IMR-90 (cell line): ENCODE measurements around the gene STOM. TPM values are rescaled to one million over a fixed set of nuclear protein-coding genes. Genes with fewer than 3 reads are reported as not detected.
"Not testable (repeated sequence)": the region's sequence is repeated elsewhere in the genome, so short reads cannot be mapped to it uniquely, and the experiment has no call there.

Experiments used
- ATAC-seq: fragments of 200-7000 bp; cut with Tn5 transposase; 2 replicates; pipeline ENCODE4 v1.9.1; 2020; ENCODE audit warnings: low read depth, mild to moderate bottlenecking, moderate library complexity
- BruUV-seq: library from RNA; stranded (reverse); fragments of 400-500 nt; replicated peaks from 2 replicates; lab custom pipeline; 2021; lab: Mats Ljungman, UMichigan
- CTCF ChIA-PET: fragments of 300-600 bp; formaldehyde crosslinking; extraction: SDS; loops from one replicate; lab custom pipeline; 2021; ENCODE audit warnings: antibody characterized with exemption; lab: Yijun Ruan, JAX
- POLR2A ChIA-PET: fragments of 300-600 bp; sonication (Branson Sonifier 250); formaldehyde crosslinking; loops from one replicate; lab custom pipeline; 2022; ENCODE audit warnings: antibody characterized with exemption; ENCODE audit not compliant: unreplicated experiment; lab: Charles Lee
- DNase-seq: peaks from one replicate; pipeline ENCODE4 v3.0.0; 2013
- H2AFZ ChIP-seq: replicated peaks from 2 replicates; pipeline ENCODE3; 2013; ENCODE audit warnings: low read length, mild to moderate bottlenecking; ENCODE audit not compliant: poor library complexity
- H2AK5ac ChIP-seq: 2 replicates; pipeline ENCODE4 v1.6.1; 2013; ENCODE audit warnings: low read depth, low read length, inconsistent platforms
- H2AK9ac ChIP-seq: replicated peaks from 2 replicates; pipeline ENCODE3; 2013; ENCODE audit warnings: mild to moderate bottlenecking, low read depth, low read length, moderate library complexity; ENCODE audit not compliant: poor library complexity
- H2BK120ac ChIP-seq: 2 replicates; pipeline ENCODE4 v1.6.1; 2013; ENCODE audit warnings: low read depth, low read length, inconsistent platforms
- H2BK15ac ChIP-seq: 3 replicates; pipeline ENCODE4 v1.6.1; 2013; ENCODE audit warnings: low read depth, low read length, inconsistent platforms
- H2BK20ac ChIP-seq: 2 replicates; pipeline ENCODE4 v1.6.1; 2013; ENCODE audit warnings: low read depth, mild to moderate bottlenecking, inconsistent platforms, low read length, moderate library complexity
- H2BK5ac ChIP-seq: 2 replicates; pipeline ENCODE4 v1.6.1; 2013; ENCODE audit warnings: mild to moderate bottlenecking, low read depth, low read length, inconsistent platforms; ENCODE audit not compliant: poor library complexity, severe bottlenecking
- H3K14ac ChIP-seq: replicated peaks from 2 replicates; pipeline ENCODE4 v1.6.1; 2013; ENCODE audit warnings: low read depth, low read length, inconsistent platforms
- H3K18ac ChIP-seq: 2 replicates; pipeline ENCODE4 v1.6.1; 2013; ENCODE audit warnings: low read depth, low read length, control low read depth
- H3K23ac ChIP-seq: 2 replicates; pipeline ENCODE4 v1.6.1; 2013; ENCODE audit warnings: low read depth, low read length, inconsistent platforms
- H3K27ac ChIP-seq: 2 replicates; pipeline ENCODE4 v1.5.1; 2013; ENCODE audit warnings: mild to moderate bottlenecking, control low read depth, low read length; ENCODE audit not compliant: insufficient read depth
- H3K27me3 ChIP-seq: 2 replicates; pipeline ENCODE4 v1.6.1; 2013; ENCODE audit warnings: low read length; ENCODE audit not compliant: control insufficient read depth, insufficient read depth
- H3K36me3 ChIP-seq: 2 replicates; pipeline ENCODE4 v1.6.1; 2013; ENCODE audit warnings: low read length, mixed read lengths; ENCODE audit not compliant: control insufficient read depth, insufficient read depth
- H3K4ac ChIP-seq: 2 replicates; pipeline ENCODE4 v1.6.1; 2013; ENCODE audit warnings: low read depth, low read length, inconsistent platforms
- H3K4me1 ChIP-seq: 2 replicates; pipeline ENCODE4 v1.6.1; 2013; ENCODE audit warnings: low read length, mixed read lengths; ENCODE audit not compliant: control insufficient read depth, insufficient read depth
- H3K4me2 ChIP-seq: 2 replicates; pipeline ENCODE4 v1.6.1; 2013; ENCODE audit warnings: low read depth, mild to moderate bottlenecking, control low read depth, low read length, moderate library complexity
- H3K4me3 ChIP-seq: 2 replicates; pipeline ENCODE4 v1.5.1; 2013; ENCODE audit warnings: low read depth, mild to moderate bottlenecking, control low read depth, low read length, moderate library complexity; ENCODE audit not compliant: insufficient read depth
- H3K56ac ChIP-seq: 2 replicates; pipeline ENCODE4 v1.6.1; 2013; ENCODE audit warnings: low read length, inconsistent platforms; ENCODE audit not compliant: insufficient read depth; ENCODE audit errors: extremely low read depth
- H3K79me1 ChIP-seq, 2 experiments: 2 replicates each; pipeline ENCODE4 v1.6.1; 2013; ENCODE audit warnings: low read length in 2 of 2, inconsistent platforms in 1 of 2, low read depth in 1 of 2
- H3K9ac ChIP-seq: 2 replicates; pipeline ENCODE4 v1.6.1; 2013; ENCODE audit warnings: low read depth, low read length, control low read depth
- H3K9me1 ChIP-seq: 2 replicates; pipeline ENCODE4 v1.6.1; 2013; ENCODE audit warnings: low read length, inconsistent platforms; ENCODE audit not compliant: insufficient read depth
- H3K9me3 ChIP-seq: 2 replicates; pipeline ENCODE4 v1.6.1; 2013; ENCODE audit warnings: low read length; ENCODE audit not compliant: control insufficient read depth, insufficient read depth
- H4K20me1 ChIP-seq: 2 replicates; pipeline ENCODE4 v1.6.1; 2013; ENCODE audit warnings: low read length, inconsistent platforms; ENCODE audit not compliant: insufficient read depth
- H4K5ac ChIP-seq: 2 replicates; pipeline ENCODE4 v1.6.1; 2013; ENCODE audit warnings: mild to moderate bottlenecking, low read depth, low read length, control low read depth
- H4K8ac ChIP-seq, 2 experiments: 2 replicates each; pipeline ENCODE4 v1.6.1; 2013; ENCODE audit warnings: low read depth in 2 of 2, low read length in 2 of 2, control low read depth in 1 of 2, inconsistent platforms in 1 of 2
- H4K91ac ChIP-seq: 2 replicates; pipeline ENCODE4 v1.6.1; 2013; ENCODE audit warnings: low read depth, low read length, inconsistent platforms; ENCODE audit not compliant: insufficient read depth
- WGBS, 2 experiments: methylation state at CpG; one replicate each; pipeline versions ENCODE4 v1.1.5 to v1.1.7; 2013; ENCODE audit warnings: missing lambda C conversion rate in 2 of 2; ENCODE audit not compliant: insufficient read length in 1 of 2; ENCODE audit errors: extremely low coverage in 2 of 2; 5-methylcytosine and 5-hydroxymethylcytosine counted together
- dilution Hi-C: fragments of 300-500 bp; cut with HindIII; formaldehyde crosslinking; loops from one replicate; pipeline ENCODE4 v1.14.3; 2018; ENCODE audit warnings: low sequenced_read_pairs; ENCODE audit not compliant: unreplicated experiment
- in situ Hi-C: fragments of 300-500 bp; cut with MboI; formaldehyde crosslinking; loops from 3 replicates; pipeline ENCODE4 v1.14.3; 2019; ENCODE audit warnings: low sequenced_read_pairs, inconsistent platforms, mixed read lengths
- intact Hi-C: fragments of 100-400 bp; cut with micrococcal nuclease; formaldehyde crosslinking; loops from 2 replicates; pipeline ENCODE4 v1.10.0; 2022
- polyA plus RNA-seq, 3 experiments: library from polyadenylated mRNA; depleted of rRNA; stranded (reverse); fragments of >200 nt; gene quantifications; 2 replicates each; pipeline ENCODE4 v1.2.3, GENCODE V29; 2012; ENCODE audit warnings: low replicate concordance in 1 of 3
- total RNA-seq: library from RNA; depleted of rRNA; stranded (reverse); fragments of >200 nt; gene quantifications from 2 replicates; pipeline ENCODE4 v1.2.3, GENCODE V29; 2012

STOM gene
- total and polyA plus RNA-seq, 2 of the 4 experiments (the other 2 are of a cell fraction) = 78.4 to 84.8 TPM

DNA sequence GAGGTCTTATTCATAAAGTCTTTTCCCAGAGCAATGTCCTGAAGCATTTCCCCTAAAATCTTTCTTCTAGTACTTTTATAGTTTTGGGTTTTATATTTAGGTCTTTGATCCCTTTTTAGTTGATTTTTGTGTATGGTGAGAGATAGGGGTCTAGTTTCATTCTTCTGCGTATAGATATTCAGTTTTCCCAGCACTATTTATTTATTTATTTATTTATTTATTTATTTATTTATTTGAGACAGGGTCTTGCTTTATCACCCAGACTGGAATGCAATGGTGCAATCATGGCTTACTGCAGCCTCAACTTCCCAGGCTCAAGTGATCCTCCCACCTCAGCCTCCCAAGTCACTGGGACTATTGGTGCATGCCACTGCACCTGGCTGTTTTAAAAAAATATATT is 27.2 kb upstream of the STOM start:
- H2AFZ ChIP-seq, DNase-seq, dilution Hi-C loops, H3K36me3 ChIP-seq, H4K5ac ChIP-seq, H3K14ac ChIP-seq, H3K4me2 ChIP-seq, H3K23ac ChIP-seq, H3K9me3 ChIP-seq, H3K79me1 ChIP-seq, H2AK9ac ChIP-seq, intact Hi-C loops, H3K9ac ChIP-seq, H4K20me1 ChIP-seq, H3K27me3 ChIP-seq, ATAC-seq, BruUV-seq, H3K9me1 ChIP-seq, H3K4me3 ChIP-seq, POLR2A ChIA-PET, H3K56ac ChIP-seq: not testable (repeated sequence)
- Histone ChIP-seq H3K27ac (peak overlapping the region; percentile 72), H4K8ac (peak overlapping the region; percentile 27 to 38; a peak in 2 of 4 replicates), H2BK120ac (peak overlapping the region; percentile 94), H3K4me1 (peaks cover 11% of the 10 kb centered on the region), H2BK20ac (peak overlapping the region; percentile 93), H2BK15ac (peak overlapping the region; percentile 56; the same call in 1 of the 3 replicates), H3K18ac (peak overlapping the region; percentile 83; the same call in 1 of the 2 replicates), H2AK5ac (peak overlapping the region; percentile 97), H3K4ac (peak overlapping the region; percentile 81; the same call in 1 of the 2 replicates), H2BK5ac (peak overlapping the region; percentile 97), H4K91ac (peak overlapping the region; percentile 83; the same call in 1 of the 2 replicates)
- no CpG with 5 or more reads among the region's 1 CpG for WGBS, 2 experiments
- CTCF ChIA-PET = interaction anchor here (3.4 kb wide), 1 partner anchor 77 kb away, joined by 26 read pairs; no protein-coding TSS in a partner anchor
- in situ Hi-C loops = loop anchor here (5.0 to 25.0 kb wide), 4 partner anchors 75 to 635 kb away; no protein-coding TSS in a partner anchor
